Aorta (tissue), 5 donors: ENCODE data around the gene HCN1. TPM values are rescaled to one million over a fixed set of nuclear protein-coding genes. Genes with fewer than 3 reads are reported as not detected.
"Not testable (repeated sequence)": the region's sequence is repeated elsewhere in the genome, so short reads cannot be mapped to it uniquely, and the experiment has no call there.

Source experiments
- ATAC-seq: fragments of 200-7000 bp; cut with Tn5 transposase; one replicate; pipeline ENCODE4 v1.9.1; 2022; ENCODE audit warnings: moderate library complexity; ENCODE audit not compliant: low FRiP score
- DNase-seq, 2 donors: peaks; one replicate each; pipeline ENCODE4 v3.0.0-alpha.2; 2020
- H3K27ac ChIP-seq, 2 donors: one replicate each; pipeline ENCODE4 v1.5.1; 2013; ENCODE audit warnings: low read length in 2 of 2, mild to moderate bottlenecking in 2 of 2, moderate library complexity in 2 of 2, control low read depth in 1 of 2, inconsistent platforms in 1 of 2, low read depth in 1 of 2
- H3K27me3 ChIP-seq, 2 donors: one replicate each; pipeline ENCODE4 v1.6.1; 2013; ENCODE audit warnings: control low read depth in 1 of 2, low read length in 1 of 2, mild to moderate bottlenecking in 1 of 2, moderate library complexity in 1 of 2; ENCODE audit not compliant: insufficient read depth in 2 of 2, control insufficient read depth in 1 of 2
- H3K36me3 ChIP-seq, 2 donors: one replicate each; pipeline ENCODE4 v1.6.1; 2013; ENCODE audit warnings: control low read depth in 1 of 2, low read length in 1 of 2, mild to moderate bottlenecking in 1 of 2; ENCODE audit not compliant: insufficient read depth in 2 of 2, control insufficient read depth in 1 of 2
- H3K4me1 ChIP-seq, 2 donors: one replicate each; pipeline ENCODE4 v1.6.1; 2013; ENCODE audit warnings: low read length in 2 of 2, control low read depth in 1 of 2, mild to moderate bottlenecking in 1 of 2, moderate library complexity in 1 of 2; ENCODE audit not compliant: insufficient read depth in 2 of 2, control insufficient read depth in 1 of 2
- H3K4me3 ChIP-seq, 2 donors: one replicate each; pipeline ENCODE4 v1.5.1; 2013; ENCODE audit warnings: low read length in 2 of 2, control low read depth in 1 of 2, mild to moderate bottlenecking in 1 of 2
- H3K9me3 ChIP-seq: one replicate; pipeline ENCODE4 v1.6.1; 2013; ENCODE audit warnings: mild to moderate bottlenecking, low read length; ENCODE audit not compliant: control insufficient read depth
- WGBS, 2 donors: extraction: QIAGEN DNeasy Blood & Tissue Kit; methylation state at CpG; one replicate each; pipeline ENCODE4 v1.1.7; 2013; 5-methylcytosine and 5-hydroxymethylcytosine counted together
- intact Hi-C, 2 donors: fragments of 100-400 bp; cut with DNase I; formaldehyde crosslinking; loops; one replicate each; pipeline versions ENCODE4 v1.14.2 to v1.15.0; 2022
- polyA plus RNA-seq, 2 donors: library from polyadenylated mRNA; stranded (reverse); fragments of 200-250 nt; gene quantifications; one replicate each; pipeline ENCODE4 v1.2.3, GENCODE V29; 2013
- total RNA-seq, 2 donors: library from RNA; stranded (reverse); fragmentation: NEBNext Ultra II Directional; extraction: Animal tissue kit (Norgen Biotek cat#: 25700); gene quantifications; one replicate each; pipeline ENCODE4 v1.2.1, GENCODE V29; 2021
- donor health status: healthy with polysubstance abuse.
- donor health status: Bipolar disorder and iron deficiency.
- donor health status: DM: no; HTN: no; CAD: no.
- donor health status: DM: no; HTN: no; CAD: no.
- donor health status: DM: yes; HTN: yes; CAD: no.

Gene HCN1
- total and polyA plus RNA-seq, 4 donors, result 0.18 TPM; not detected in 3

DNA sequence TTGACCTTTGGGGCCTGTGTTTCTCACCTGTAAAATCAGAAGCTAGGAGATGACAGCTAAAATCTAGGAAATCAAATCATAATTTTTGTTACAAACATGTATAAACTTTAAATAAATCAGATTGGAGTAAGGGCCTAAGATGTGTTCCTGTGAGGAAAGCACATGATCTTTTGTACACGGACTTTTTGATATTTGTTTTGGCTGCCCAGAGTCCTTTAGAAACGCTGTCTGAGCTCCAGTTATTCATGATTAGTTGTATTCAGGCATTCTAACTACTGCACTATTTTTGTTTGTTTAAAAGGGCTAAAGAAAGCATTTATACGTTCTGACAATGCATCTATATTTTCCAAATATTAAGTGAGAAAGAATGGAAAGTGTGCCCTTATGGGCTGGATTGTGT is 94.8 kb downstream of the HCN1 start:
- Histone ChIP-seq H3K27ac (no peak overlapping the region), H3K4me1 (no peaks in the 10 kb centered on the region), H3K4me3 (no peak overlapping the region), H3K27me3 (no peaks in the 10 kb centered on the region), H3K9me3 (no peaks in the 10 kb centered on the region), H3K36me3 (no peaks in the 10 kb centered on the region)
- ATAC-seq, result no peak
- DNase-seq, result no peak
- whole genome bisulfite sequencing, 2 donors, result 4 to 7% methylated on average over 3 of the region's 3 CpGs
- intact Hi-C loops, result no loop called here

DNA sequence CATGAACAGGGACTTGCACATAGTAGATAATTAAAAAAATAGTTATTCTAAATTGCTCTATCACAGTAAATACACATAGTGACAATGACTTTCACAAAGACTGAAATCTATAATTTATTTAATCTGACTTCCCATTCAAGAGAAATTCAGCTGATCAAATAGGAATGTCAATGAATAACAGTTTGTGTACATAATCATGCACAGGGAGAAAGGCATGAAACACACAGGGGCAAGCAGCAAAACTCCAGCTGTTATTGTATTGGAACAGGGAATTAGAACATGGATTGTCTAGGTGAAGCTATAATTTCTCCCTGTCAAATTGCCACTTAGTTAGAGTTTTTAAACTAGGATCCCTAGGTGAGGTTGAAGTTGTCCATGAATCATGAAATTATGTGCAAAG is 99.9 kb downstream of the HCN1 start:
- Histone ChIP-seq H3K4me1 (no peaks in the 10 kb centered on the region), H3K9me3 (no peaks in the 10 kb centered on the region), H3K4me3 (no peak overlapping the region), H3K36me3 (no peaks in the 10 kb centered on the region), H3K27ac (no peak overlapping the region), H3K27me3 (no peaks in the 10 kb centered on the region)
- DNase-seq, result no peak
- no peak for ATAC-seq
- intact Hi-C loops, result no loop called here

DNA sequence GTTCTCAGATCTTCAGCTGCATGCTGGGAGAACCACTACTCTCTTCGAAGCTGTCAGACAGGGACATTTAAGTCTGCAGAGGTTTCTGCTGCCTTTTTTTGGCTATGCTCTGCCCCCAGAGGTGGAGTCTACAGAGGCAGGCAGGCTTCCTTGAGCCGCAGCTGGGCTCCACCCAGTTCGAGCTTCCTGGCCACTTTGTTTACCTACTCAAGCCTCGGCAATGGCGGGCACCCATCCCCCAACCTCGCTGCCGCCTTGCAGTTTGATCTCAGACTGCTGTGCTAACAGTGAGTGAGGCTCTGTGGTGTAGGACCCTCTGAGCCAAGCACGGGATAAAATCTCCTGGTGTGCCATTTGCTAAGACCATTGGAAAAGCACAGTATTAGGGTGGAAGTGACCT is 110.2 kb downstream of the HCN1 start:
- H3K4me3 ChIP-seq, ATAC-seq, H3K36me3 ChIP-seq, H3K9me3 ChIP-seq, H3K27ac ChIP-seq, H3K4me1 ChIP-seq, H3K27me3 ChIP-seq, intact Hi-C loops: not testable (repeated sequence)
- DNase-seq, result peak in 1 of 2 donors; percentile 52
- 75 to 78% methylated on average over 8 of the region's 8 CpGs for WGBS, 2 donors

DNA sequence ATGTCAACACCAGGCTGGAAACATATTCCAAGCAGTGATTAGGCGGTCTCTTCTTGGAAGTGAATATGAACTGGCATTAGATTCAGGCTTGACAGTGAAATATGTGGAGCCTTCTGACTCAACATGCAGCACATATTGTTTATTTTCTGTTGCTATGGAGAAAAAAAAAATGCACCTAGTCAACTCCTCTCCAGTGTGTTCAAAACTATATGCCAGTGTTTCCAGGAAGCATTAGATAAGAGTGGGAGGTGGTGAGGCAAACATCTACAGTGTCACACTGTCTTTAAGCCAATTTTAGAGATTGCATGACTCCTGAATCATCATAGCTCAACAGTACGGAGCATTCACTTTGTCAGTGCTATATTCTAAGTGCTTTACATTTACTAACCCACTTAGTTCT is 117.9 kb downstream of the HCN1 start:
- intact Hi-C loops, result no loop called here
- ATAC-seq, result no peak
- H3K27ac ChIP-seq, result no peak overlapping the region

DNA sequence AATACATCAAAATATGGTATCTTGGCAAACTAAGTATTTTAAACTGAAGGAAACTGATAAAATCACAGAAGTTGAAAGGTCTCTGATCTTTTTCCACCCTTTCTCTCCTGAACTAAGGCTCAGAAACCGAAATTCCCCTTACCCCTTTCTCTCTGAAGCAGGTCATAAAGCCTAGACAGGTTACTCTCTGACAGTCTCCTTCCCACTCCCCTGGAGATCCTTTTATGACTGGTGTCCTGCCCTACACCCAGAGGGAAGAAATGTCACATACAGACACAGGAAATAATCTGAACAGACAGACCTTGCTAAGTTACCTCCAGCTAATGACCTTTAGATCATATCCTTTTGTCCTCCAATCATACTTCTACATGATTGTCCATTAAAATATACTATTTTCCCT is 127.4 kb downstream of the HCN1 start:
- 17 to 26% methylated on average over 1 of the region's 1 CpG for WGBS, 2 donors
- Histone ChIP-seq H3K27ac (no peak overlapping the region), H3K4me3 (no peak overlapping the region), H3K4me1 (no peaks in the 10 kb centered on the region), H3K36me3 (no peaks in the 10 kb centered on the region), H3K9me3 (no peaks in the 10 kb centered on the region), H3K27me3 (no peaks in the 10 kb centered on the region)
- DNase-seq (no peak), ATAC-seq (no peak)
- intact Hi-C loops, result no loop called here

More for the DNA sequence above, 117.9 kb downstream of the HCN1 start:
- no peaks in the 10 kb centered on the region for H3K27me3 ChIP-seq
- no peaks in the 10 kb centered on the region for H3K4me1 ChIP-seq
- no peaks in the 10 kb centered on the region for H3K9me3 ChIP-seq
- H3K36me3 ChIP-seq, result no peaks in the 10 kb centered on the region
- 45 to 53% methylated on average over 2 of the region's 2 CpGs for WGBS, 2 donors
- H3K4me3 ChIP-seq, result no peak overlapping the region
- DNase-seq, result no peak

DNA sequence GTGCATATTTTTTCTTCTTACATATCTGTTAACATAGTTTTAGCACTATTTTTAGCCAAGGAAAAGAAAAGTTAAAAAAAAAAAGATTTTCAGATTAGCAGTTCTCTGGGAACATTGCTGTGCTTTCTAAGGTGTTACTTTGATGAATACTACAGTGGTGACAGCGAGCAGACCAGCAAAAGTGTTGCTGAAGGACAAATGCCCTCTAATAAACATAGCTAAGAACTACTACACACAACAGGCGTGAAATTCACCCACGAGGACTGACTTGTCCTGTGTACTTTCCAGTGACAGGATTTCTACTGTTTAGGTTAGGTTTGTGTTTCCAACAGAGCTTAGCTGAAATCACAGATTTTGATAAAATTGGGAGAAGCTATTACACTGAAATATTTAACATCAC is 153.8 kb downstream of the HCN1 start:
- Histone ChIP-seq H3K27ac (no peak overlapping the region), H3K36me3 (no peaks in the 10 kb centered on the region), H3K27me3 (no peaks in the 10 kb centered on the region), H3K9me3 (no peaks in the 10 kb centered on the region), H3K4me1 (no peaks in the 10 kb centered on the region), H3K4me3 (no peak overlapping the region)
- intact Hi-C loops, result no loop called here
- DNase-seq, result no peak
- no peak for ATAC-seq
- 5 to 8% methylated on average over 3 of the region's 3 CpGs for WGBS, 2 donors

DNA sequence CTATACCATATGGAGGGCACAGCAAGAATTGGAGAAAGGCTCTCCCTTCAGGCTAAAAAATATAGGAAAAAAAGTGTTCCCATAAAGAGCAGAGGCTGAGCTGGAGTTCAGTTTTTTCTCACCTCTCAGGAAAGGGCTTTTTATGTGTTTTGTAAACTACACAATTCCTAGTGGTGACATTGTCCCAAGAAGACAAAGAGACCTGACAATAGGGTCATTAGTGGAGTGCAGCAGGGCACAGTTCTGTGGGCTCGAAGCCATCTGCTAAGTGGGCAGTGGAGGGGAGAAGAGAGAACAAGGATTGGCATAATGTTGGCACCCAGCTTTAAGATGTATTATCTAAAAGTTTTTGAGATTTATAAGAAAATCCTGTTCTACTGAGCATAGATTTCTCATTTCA is 162.5 kb downstream of the HCN1 start:
- WGBS, 2 donors, result 74 to 89% methylated on average over 1 of the region's 1 CpG
- H3K4me3 ChIP-seq, result no peak overlapping the region
- no peaks in the 10 kb centered on the region for H3K9me3 ChIP-seq
- no peaks in the 10 kb centered on the region for H3K36me3 ChIP-seq
- H3K27me3 ChIP-seq, result no peaks in the 10 kb centered on the region
- no peaks in the 10 kb centered on the region for H3K4me1 ChIP-seq
- ATAC-seq, result no peak
- intact Hi-C loops, result no loop called here
- DNase-seq, result no peak
- H3K27ac ChIP-seq, result no peak overlapping the region

DNA sequence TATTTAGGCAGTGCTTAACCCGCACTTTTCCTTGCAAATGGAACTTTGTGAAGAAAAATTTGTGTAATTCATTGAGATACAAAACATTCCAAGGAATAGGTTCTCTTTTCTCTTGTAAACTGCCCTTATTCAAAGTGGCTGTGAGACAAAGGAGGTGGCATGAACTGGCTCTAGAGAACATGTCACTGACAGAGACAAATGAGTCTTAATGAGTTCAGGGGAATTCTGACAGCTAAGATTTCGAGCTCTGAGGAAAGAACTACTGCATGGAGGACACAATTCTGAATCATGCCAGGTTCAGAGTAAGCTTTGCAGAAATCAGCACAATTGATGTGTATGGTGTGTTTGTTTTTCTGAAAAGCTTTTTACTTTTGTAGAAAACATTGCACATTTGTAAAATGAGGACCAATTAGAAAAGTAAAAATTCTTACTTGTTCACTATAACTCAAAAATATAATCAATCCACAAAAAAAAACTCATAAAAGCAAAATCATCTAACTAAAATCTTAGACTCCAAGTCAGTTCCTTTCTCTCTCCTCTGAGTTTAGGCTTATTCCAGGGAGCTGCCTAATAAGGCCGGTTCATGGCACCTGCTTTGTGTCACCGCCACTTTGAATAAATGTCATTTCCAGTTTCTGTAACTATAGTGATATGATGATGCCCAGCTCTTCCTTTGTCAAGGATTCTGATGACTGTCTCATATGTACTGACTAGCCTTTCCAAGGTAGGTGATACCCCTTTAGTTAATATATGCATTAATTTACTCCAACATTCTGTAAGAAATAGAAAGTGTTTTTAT is 163.2 kb downstream of the HCN1 start:
- no peaks in the 10 kb centered on the region for H3K9me3 ChIP-seq
- H3K36me3 ChIP-seq, result no peaks in the 10 kb centered on the region
- 29 to 36% methylated on average over 4 of the region's 4 CpGs for WGBS, 2 donors
- intact Hi-C loops, result no loop called here
- DNase-seq (no peak), ATAC-seq (no peak)
- no peak overlapping the region for H3K4me3 ChIP-seq
- H3K4me1 ChIP-seq, result no peaks in the 10 kb centered on the region
- H3K27me3 ChIP-seq, result no peaks in the 10 kb centered on the region
- H3K27ac ChIP-seq, result no peak overlapping the region

DNA sequence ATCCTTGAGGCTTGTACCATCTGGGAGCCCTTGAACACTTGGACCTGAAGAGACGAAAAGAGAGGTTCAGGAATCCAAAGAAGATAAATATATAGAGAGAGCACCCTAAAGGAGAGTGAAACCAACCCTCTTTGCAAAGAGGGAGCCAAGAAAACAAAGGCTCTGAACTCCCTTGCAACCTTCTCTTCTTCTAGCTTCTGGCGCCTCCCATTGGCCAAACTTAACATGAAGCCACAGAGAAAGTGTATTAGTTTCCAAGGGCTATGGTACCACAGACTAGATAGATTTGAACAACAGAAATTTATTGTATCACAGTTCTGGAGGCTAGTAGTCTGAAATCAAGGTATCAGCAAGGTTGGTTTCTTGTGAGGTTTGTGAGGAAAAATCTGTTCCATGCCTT is 175.1 kb downstream of the HCN1 start:
- ATAC-seq (no peak), DNase-seq (no peak)
- WGBS, 2 donors, result 12 to 18% methylated on average over 2 of the region's 2 CpGs
- intact Hi-C loops, result no loop called here
- H3K27me3 ChIP-seq, result no peaks in the 10 kb centered on the region
- no peaks in the 10 kb centered on the region for H3K36me3 ChIP-seq
- no peak overlapping the region for H3K27ac ChIP-seq
- no peak overlapping the region for H3K4me3 ChIP-seq
- no peaks in the 10 kb centered on the region for H3K4me1 ChIP-seq
- no peaks in the 10 kb centered on the region for H3K9me3 ChIP-seq
